ENCODE results near the gene SEMA3G.

Gene SEMA3G

DNA sequence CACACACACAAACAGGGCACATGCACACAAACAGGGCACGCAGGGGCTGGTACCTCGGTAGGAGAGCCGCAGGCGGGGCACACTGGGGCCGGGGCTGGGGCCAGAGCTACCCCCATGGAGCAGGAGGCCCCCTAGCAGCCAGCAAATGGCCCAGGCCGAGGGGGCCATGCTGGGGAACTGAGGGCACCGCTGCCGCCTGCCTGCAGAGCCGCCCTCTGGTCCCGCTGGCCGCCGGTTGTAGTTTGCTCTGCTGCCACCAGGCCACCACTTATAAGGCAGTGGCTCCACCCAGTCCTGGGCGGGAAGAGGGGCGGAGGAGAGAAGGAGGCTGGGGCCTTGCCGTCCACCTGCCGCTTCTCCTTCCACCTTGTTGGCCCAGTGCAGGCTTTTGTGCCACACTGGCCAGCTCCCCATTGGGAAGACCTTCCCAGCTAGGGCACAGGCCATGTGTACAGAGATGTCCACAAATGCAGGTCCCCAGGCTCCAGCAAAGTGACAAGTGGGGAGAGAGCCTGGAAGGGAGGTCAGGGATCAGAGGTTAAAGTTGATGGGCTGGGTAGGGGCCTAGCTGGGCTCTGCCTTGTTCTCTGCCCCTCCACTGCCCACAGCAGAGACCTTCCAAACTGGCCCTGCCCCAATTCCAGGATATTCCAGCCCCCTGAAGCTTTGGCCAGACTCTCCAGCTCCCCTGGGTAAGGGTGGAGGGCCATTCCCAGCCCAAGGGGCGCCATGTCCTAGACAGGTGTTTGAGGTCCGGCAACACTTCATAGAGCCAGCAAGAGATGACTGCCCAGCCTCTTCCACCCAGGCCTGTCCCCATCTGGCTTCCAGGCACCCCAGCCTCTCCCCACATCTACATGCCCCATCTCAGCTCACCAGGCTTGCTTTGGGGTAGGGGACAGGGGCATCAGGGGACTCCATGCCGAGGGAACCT lies at the start of gene SEMA3G:
Gene SEMA3G (minus strand): TSS at position 244 of the 934 bp plus-strand sequence. CDS start 76 bp downstream, at position 168.
- in situ Hi-C loops (cut with MboI; ENCODE audit: low sequenced_read_pairs): no loop called here

DNA sequence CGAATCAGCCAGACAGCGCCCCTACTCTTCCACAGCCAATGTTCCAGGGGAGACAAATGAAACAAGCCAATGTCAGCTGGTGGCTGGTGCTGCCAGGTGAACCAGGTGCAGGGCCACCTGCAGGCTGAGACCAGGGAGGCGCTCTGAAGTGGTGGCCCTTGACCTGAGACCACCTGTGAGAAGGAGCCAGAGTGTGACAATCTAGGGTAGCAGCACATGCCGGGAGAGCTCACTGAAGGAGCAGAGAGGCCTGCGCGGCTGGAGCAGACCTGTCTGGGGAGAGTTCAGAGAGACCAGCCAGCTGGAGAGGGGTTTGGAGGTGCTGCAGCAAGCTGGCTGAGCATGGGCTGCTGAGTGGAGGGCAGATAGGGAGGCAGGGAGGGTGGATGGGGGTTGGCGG lies 49.5 kb upstream of the SEMA3G start:
- in situ Hi-C loops (cut with MboI; ENCODE audit: low sequenced_read_pairs): no loop called here

DNA sequence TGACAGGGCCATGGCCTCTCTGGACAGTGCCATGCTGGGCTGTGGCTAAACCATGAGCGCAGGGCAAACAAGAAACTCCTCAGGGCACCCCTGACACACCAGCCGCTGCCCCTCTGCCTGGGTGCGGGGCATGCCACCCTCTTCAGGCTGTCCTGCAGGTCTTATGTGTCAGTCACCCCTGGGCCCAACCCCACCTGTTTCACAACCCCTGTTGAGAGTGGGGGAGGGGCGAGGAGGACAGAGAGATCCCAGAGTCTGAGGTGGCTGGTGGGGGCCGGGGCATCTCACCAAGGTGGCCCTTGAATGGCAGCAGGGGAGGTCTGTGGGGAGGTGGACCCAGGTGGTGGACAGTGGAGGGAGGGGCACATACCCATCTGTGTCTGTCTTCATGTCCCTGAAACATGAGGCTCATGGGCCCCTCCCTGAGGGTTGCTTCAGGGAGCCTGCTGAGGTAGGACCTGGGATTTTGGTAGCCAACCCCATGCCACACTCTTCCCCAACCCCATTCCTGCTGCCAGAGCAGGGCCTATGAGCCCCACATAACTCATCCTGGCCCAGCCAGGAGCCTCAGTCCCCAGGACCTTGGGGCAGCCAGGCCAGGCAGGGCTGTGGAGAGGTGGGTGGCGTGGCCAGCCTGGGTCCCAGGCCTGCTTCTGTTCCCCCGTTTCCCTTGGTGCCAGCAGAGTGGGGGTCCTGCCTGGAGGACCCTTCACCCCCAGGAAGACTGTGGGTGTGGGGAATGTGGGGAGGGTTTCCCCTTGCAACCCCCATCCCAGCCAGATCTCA lies 48.5 kb upstream of the SEMA3G start:
- in situ Hi-C loops (cut with MboI; ENCODE audit: low sequenced_read_pairs): no loop called here

DNA sequence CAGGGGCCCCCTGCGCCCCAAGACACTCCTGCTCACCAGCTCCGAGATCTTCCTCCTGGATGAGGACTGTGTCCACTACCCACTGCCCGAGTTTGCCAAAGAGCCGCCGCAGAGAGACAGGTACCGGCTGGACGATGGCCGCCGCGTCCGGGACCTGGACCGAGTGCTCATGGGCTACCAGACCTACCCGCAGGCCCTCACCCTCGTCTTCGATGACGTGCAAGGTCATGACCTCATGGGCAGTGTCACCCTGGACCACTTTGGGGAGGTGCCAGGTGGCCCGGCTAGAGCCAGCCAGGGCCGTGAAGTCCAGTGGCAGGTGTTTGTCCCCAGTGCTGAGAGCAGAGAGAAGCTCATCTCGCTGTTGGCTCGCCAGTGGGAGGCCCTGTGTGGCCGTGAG lies 47.2 kb upstream of the SEMA3G start:
- in situ Hi-C loops (cut with MboI; ENCODE audit: low sequenced_read_pairs): no loop called here

DNA sequence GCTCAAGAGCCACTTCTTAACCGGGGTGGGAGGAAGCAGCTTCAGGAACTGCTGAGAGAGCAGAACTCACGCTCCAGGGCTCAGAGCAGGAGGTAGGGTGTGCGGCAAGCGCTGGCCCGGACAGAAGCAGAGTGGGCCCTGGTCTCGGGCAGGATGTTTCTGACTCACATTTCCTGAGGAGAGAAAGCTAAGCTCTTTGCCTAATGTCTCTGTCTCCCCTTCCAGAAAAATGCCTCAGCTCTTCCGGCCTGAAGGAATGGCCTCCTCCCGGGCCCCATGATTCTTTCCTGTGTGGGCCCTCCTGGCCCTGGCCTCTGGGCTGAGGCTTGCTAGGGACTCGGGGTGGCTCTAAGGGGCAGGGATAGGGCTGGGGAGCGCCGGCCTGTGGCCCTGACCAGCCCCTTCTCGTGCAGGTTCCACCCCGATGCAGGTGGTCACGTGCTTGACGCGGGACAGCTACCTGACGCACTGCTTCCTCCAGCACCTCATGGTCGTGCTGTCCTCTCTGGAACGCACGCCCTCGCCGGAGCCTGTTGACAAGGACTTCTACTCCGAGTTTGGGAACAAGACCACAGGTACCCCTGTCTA lies 46.1 kb upstream of the SEMA3G start:
- in situ Hi-C loops (cut with MboI; ENCODE audit: low sequenced_read_pairs): no loop called here

DNA sequence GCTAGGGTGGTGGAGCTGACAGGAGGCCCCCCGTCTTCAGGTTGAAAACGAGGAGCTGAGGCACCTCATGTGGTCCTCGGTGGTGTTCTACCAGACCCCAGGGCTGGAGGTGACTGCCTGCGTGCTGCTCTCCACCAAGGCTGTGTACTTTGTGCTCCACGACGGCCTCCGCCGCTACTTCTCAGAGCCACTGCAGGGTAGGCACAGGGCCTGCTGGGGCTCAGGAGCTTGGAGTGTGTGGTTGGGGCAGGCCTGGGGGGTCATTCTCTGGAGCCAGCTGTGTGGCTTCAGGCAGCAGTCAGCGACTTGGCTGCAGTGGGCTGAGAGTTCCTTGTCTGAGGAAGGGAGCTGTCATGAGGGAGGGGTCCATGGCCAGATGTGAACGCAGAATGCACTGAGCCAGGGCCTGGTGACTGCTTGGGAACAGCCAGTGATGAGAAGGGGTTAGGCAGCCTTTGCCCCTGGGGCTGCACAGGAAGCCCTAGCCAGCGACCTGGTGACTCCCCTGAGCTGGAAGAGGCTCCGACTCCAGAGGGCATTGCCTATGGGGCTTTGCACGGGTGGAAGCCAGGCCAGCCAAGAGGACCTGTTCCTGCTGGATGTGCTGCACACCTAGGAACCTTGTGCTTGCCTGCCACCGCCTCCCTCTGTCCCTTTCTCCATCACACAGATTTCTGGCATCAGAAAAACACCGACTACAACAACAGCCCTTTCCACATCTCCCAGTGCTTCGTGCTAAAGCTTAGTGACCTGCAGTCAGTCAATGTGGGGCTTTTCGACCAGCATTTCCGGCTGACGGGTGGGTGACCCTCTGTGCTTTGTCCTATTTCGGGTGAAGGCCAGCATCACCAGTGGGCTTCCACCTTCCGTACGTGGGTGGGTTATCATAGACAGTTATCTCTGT lies 45.4 kb upstream of the SEMA3G start:
- in situ Hi-C loops (cut with MboI; ENCODE audit: low sequenced_read_pairs): no loop called here

DNA sequence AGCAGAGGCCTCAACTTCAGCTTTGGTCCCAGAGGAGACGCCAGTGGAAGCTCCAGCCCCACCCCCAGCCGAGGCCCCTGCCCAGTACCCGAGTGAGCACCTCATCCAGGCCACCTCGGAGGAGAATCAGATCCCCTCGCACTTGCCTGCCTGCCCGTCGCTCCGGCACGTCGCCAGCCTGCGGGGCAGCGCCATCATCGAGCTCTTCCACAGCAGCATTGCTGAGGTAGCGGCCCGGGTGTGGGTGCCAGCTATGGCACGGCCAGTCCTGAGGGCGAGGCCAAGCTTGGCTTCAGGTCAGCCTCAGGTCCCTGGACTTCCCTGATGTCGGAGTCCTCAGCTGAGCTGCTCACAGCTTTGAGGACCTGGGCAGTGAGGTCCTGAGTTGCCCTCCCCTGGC lies 44.5 kb upstream of the SEMA3G start:
- in situ Hi-C loops (cut with MboI; ENCODE audit: low sequenced_read_pairs): no loop called here

DNA sequence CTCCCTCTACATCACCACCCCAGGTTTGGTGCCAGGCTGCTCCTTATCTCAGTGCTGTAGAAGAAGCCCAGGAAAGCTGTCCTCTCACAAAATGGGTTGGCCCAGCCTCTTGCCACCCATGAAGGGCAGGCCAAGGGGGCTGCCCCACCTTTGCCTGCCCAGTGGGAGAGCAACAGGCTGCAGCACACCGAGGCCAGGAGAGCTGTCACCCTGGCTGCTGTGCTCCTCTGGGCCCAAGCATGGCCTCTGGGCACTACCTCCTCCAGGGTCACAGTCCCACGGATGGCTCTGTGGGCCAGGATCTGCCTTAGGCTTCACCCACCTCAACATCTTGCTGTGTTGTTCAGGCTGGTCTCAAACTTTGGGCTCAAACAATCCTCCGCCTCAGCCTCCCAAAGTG lies 43.8 kb upstream of the SEMA3G start:
- in situ Hi-C loops (cut with MboI; ENCODE audit: low sequenced_read_pairs): no loop called here

DNA sequence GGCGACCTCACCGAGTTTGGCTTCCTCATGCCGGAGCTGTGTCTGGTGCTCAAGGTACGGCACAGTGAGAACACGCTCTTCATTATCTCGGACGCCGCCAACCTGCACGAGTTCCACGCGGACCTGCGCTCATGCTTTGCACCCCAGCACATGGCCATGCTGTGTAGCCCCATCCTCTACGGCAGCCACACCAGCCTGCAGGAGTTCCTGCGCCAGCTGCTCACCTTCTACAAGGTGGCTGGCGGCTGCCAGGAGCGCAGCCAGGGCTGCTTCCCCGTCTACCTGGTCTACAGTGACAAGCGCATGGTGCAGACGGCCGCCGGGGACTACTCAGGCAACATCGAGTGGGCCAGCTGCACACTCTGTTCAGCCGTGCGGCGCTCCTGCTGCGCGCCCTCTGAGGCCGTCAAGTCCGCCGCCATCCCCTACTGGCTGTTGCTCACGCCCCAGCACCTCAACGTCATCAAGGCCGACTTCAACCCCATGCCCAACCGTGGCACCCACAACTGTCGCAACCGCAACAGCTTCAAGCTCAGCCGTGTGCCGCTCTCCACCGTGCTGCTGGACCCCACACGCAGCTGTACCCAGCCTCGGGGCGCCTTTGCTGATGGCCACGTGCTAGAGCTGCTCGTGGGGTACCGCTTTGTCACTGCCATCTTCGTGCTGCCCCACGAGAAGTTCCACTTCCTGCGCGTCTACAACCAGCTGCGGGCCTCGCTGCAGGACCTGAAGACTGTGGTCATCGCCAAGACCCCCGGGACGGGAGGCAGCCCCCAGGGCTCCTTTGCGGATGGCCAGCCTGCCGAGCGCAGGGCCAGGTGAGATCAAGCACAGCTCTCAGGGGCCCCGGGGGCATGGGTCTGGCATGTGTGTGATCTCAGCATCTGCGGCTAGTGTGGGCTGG lies 43.1 kb upstream of the SEMA3G start:
- in situ Hi-C loops (cut with MboI; ENCODE audit: low sequenced_read_pairs): no loop called here

DNA sequence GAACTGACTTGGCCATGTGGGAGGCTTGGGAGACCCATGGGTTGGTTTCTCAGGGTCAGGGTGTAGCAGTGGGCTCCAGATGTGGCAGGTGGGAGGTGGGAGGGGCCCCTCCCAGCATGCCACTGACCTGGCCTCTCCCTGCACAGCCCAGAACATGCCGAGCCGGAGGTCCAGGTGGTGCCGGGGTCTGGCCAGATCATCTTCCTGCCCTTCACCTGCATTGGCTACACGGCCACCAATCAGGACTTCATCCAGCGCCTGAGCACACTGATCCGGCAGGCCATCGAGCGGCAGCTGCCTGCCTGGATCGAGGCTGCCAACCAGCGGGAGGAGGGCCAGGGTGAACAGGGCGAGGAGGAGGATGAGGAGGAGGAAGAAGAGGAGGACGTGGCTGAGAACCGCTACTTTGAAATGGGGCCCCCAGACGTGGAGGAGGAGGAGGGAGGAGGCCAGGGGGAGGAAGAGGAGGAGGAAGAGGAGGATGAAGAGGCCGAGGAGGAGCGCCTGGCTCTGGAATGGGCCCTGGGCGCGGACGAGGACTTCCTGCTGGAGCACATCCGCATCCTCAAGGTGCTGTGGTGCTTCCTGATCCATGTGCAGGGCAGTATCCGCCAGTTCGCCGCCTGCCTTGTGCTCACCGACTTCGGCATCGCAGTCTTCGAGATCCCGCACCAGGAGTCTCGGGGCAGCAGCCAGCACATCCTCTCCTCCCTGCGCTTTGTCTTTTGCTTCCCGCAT lies 42.3 kb upstream of the SEMA3G start:
- in situ Hi-C loops (cut with MboI; ENCODE audit: low sequenced_read_pairs): no loop called here

DNA sequence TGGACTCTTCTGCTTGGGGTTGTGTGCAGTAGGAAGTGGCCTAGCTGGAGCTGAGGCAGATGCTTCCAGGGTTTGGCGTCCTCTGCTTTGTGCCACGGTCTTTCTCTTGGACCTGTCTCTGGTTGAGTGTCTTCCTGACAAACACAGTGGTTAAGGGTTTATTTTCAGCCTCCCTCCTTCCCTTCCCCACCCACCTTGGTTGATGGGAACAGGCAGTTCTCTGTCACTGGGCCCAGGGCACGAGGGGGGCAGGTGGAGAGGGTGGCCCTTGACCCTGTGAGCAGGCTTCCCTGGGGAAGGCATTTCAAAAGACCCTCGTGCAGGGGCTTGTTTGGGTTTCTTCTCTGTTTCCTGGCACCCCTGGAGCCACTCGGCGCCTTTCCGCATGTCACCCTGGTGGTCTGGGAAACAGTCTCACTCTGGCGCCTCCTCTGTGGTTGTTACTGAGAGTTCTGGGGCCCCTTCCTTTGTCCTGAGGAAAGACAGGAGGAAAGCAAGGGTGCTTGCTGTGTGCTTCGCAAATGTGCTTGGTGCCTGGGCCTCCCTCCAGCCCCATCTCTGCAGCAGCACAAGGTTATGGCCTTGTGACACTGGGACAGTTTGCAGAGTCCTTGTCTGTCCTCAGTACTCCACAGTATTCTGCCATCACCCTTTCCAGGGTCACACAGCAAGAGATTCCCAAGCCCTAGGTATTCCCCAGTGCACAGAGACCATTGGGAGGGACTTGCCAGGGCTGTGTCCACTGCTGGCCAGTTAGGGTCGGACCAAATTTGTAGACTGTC lies 40.0 kb upstream of the SEMA3G start:
- in situ Hi-C loops (cut with MboI; ENCODE audit: low sequenced_read_pairs): no loop called here

DNA sequence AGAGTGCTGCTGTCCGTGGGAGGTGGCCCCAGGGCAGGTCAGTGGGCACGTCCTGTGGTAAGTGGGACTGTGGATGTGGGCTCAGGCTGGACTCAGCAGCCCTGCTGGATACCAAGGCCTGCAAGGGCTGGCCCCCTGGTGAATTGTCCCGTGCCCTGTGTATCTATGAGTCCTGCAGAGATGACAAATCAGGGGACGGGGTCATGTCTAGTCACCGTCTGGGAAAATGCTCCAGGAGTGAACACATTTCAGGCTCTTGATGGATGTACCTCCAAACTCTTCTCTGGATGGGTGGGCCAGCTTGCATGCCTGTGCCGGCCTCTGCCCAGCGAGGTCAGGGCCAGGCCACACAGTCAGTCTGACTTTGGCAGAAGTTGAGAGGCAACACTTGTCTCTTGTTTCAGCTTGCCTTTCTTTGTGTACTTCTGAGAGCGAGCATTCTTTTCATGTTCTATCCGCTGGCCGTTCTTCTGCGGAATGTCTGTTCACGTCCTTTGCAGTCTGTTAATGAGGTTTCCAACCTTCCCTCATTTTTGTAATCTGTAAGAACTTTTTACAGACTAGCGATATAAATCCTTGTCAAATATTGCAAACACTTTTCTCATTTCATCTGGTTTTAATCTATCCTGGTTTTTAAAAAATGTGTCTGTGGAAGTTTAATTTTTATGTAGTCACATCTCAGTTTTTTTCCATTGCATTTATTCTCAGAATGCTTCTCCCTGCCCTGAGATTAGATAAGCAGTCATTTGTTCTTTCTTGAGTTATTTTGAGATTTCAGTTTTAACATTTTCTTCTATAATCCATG lies 38.9 kb upstream of the SEMA3G start:
- in situ Hi-C loops (cut with MboI; ENCODE audit: low sequenced_read_pairs): no loop called here

DNA sequence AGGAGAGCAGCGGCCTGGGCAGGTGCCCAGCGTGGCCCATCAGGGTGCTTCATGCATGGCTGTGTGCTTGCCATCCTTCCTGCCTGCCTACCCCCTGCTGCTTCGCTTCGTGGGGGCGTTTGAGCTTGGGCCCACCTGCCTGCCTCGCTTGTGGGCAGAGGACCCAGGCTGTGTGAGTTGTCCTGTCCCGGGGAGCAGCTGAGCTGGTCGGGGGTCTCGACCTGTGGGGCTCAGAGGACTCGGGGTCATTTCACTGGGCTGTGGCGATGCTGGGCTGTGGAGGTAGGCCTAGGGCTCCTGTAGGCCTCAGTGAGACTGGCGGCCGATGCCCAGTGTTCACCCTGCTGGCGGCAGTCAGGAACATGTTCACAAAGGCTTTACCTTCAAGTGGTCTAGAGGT lies 38.2 kb upstream of the SEMA3G start:
- in situ Hi-C loops (cut with MboI; ENCODE audit: low sequenced_read_pairs): no loop called here

DNA sequence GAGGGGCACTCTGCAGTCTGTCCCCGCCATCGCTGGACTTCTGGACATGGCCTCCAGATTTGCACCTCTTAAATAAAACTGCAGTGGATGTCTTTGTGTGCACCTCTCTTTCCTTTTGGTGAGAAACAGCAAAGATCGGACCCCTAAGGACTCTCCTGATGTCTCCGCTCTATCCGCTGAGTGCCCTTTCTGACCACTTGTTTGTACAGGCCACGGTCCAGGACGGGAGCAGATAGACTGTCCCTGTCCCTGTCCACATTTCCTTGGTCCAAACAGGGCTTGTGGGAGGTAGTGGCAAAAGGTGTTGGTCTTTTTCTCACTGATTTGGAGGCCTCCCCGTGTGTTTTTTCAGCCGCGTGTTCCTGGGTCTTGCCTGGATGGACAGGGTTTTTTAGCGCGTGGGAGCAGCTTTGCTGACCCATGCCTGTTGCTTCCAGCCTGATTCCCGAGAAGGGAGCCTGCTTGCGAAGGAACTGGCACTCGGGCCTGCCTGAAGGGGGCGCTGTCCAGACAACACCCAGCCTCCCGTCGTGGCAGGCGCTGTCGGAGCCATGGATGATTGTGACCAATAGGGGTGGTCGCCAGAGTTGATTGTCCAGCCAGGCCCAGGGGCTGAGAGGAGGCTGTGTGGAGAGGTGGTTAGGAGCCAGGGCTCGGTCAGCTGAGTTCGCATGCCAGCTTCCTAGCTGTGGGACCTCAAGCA lies 37.1 kb upstream of the SEMA3G start:
- in situ Hi-C loops (cut with MboI; ENCODE audit: low sequenced_read_pairs): no loop called here

DNA sequence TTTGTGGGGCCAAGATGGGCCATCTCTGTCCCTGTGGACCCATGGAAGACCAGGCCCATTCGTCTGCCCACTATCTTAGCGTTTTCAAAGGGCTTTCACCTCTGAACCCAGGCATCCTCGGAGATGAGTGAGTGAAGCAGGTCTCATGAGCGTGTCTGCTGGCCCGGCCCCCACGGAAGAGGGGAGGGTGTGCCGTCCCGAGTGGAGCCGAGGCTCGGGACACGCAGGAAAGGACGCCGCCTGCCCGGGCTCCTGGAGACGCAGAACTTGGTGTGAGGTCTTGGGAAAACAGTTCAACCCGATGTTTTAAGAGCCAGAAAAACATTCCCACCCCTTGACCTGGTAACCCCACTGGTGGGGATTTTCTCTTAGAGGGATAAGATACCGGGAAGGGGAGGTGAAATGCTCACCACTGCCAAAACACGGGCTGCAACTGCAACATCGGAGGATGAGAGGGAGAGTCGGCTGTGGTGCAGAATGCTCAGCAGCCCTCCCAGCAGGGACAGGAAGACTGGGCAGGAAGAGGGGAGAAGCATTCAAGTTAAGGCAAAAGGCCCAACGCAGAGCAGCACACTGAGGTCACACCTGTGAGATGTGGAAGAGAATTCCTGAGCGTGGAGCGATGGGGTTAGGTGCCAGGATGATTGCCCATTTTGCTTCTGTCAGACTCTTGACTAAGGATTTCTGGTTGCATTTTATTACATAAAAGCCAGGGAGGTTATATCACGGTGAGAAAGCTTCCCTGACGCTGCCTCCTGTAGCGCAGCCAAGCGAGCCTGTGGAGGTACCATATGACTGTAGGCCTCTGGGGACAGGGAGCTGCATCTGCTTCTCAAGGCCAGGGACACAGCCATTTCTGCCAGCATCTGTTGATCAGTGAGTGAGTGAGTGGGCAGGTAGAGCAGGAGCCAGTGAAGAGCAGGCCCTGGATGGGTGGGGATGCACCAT lies 36.1 kb upstream of the SEMA3G start:
- in situ Hi-C loops (cut with MboI; ENCODE audit: low sequenced_read_pairs): no loop called here
